NCI-H2171 treated with DMSO at 0.1 percent for 48 hours (cell line): ENCODE measurements around the gene AOPEP.

ENCODE experiments used
- DNase-seq: peaks from one replicate; lab custom pipeline; 2025; lab: John Stamatoyannopoulos, UW

AOPEP gene

GRCh38 chr9:94792511-94792910 is 66.0 kb downstream of the AOPEP start:
- DNase-seq: no peak

- no peak for DNase-seq
These were observed 68.1 kb downstream of the AOPEP start for GRCh38 chr9:94794476-94795167.

GRCh38 chr9:94796687-94797086 is 70.2 kb downstream of the AOPEP start:
- no peak for DNase-seq

- no peak for DNase-seq
These were observed 71.7 kb downstream of the AOPEP start for GRCh38 chr9:94798201-94798600.

- DNase-seq: no peak
These were observed 72.2 kb downstream of the AOPEP start for GRCh38 chr9:94798708-94799107.

- DNase-seq: no peak
These were observed 73.2 kb downstream of the AOPEP start for GRCh38 chr9:94799578-94800264.

GRCh38 chr9:94800424-94801117 is 74.1 kb downstream of the AOPEP start:
- DNase-seq: no peak

GRCh38 chr9:94801234-94801633 is 74.7 kb downstream of the AOPEP start:
- peak; percentile 68 for DNase-seq

GRCh38 chr9:94801681-94802080 is 75.2 kb downstream of the AOPEP start:
- no peak for DNase-seq

GRCh38 chr9:94802251-94802650 is 75.8 kb downstream of the AOPEP start:
- no peak for DNase-seq

GRCh38 chr9:94802793-94803192 is 76.3 kb downstream of the AOPEP start:
- DNase-seq: no peak

- DNase-seq: peak; percentile 66
These were observed 77.8 kb downstream of the AOPEP start for GRCh38 chr9:94804316-94804715.

GRCh38 chr9:94805051-94805489 is 78.6 kb downstream of the AOPEP start:
- peak; percentile 95 for DNase-seq

GRCh38 chr9:94805585-94805984 is 79.1 kb downstream of the AOPEP start:
- peak; percentile 44 for DNase-seq

GRCh38 chr9:94806307-94806893 is 79.9 kb downstream of the AOPEP start:
- no peak for DNase-seq

- DNase-seq: no peak
These were observed 81.1 kb downstream of the AOPEP start for GRCh38 chr9:94807556-94807955.

- DNase-seq: no peak
These were observed 82.6 kb downstream of the AOPEP start for GRCh38 chr9:94808926-94809700.

- DNase-seq: no peak
These were observed 83.3 kb downstream of the AOPEP start for GRCh38 chr9:94809778-94810177.

GRCh38 chr9:94811074-94811473 is 84.6 kb downstream of the AOPEP start:
- DNase-seq: peak; percentile 15

GRCh38 chr9:94812343-94812742 is 85.8 kb downstream of the AOPEP start:
- DNase-seq: no peak

GRCh38 chr9:94813379-94813778 is 86.9 kb downstream of the AOPEP start:
- peak; percentile 31 for DNase-seq
